Keratinocyte (primary cell): ENCODE measurements around the gene THAP3. TPM values are rescaled to one million over a fixed set of nuclear protein-coding genes. Genes with fewer than 3 reads are reported as not detected.
"Not testable (repeated sequence)": the region's sequence is repeated elsewhere in the genome, so short reads cannot be mapped to it uniquely, and the experiment has no call there.

ENCODE experiments used
- DNase-seq: peaks from one replicate; pipeline ENCODE4 v3.0.0-alpha.2; 2011; ENCODE audit warnings: low read depth, missing footprints, low spot score
- FAIRE-seq: peaks from 2 replicates; lab custom pipeline; 2011; peaks lifted over from hg19 to GRCh38; lab: Jason Lieb, UNC
- H2AFZ ChIP-seq: 2 replicates; pipeline ENCODE4 v1.6.0; 2012; ENCODE audit warnings: low read length, control low read depth, inconsistent platforms; ENCODE audit not compliant: control insufficient read depth
- H3K27ac ChIP-seq: 2 replicates; pipeline ENCODE4 v1.5.1; 2011; ENCODE audit warnings: low read length; ENCODE audit not compliant: control insufficient read depth, insufficient read depth
- H3K27me3 ChIP-seq: 3 replicates; pipeline ENCODE4 v1.6.0; 2011; ENCODE audit warnings: low read length; ENCODE audit not compliant: control insufficient read depth, insufficient read depth; ENCODE audit errors: extremely low read depth
- H3K36me3 ChIP-seq, 2 experiments: 2 replicates in 1 of 2; 3 replicates in 1 of 2; pipeline ENCODE4 v1.5.1; 2011; ENCODE audit warnings: low read length in 2 of 2, mild to moderate bottlenecking in 1 of 2; ENCODE audit not compliant: control insufficient read depth in 2 of 2, insufficient read depth in 2 of 2; ENCODE audit errors: extremely low read depth in 1 of 2
- H3K4me1 ChIP-seq: 3 replicates; pipeline ENCODE4 v1.5.1; 2011; ENCODE audit warnings: low read length; ENCODE audit not compliant: control insufficient read depth, insufficient read depth; ENCODE audit errors: extremely low read depth
- H3K4me2 ChIP-seq: 3 replicates; pipeline ENCODE4 v1.6.0; 2011; ENCODE audit warnings: low read depth, low read length; ENCODE audit not compliant: control insufficient read depth, insufficient read depth; ENCODE audit errors: extremely low read depth
- H3K4me3 ChIP-seq, 3 experiments: fragments of 200-600 bp in 1 of 3; sonication (generic) in 1 of 3; 2 replicates in 2 of 3; 3 replicates in 1 of 3; pipeline ENCODE4 v1.5.1; 2011 to 2016; ENCODE audit warnings: low read length in 3 of 3, mild to moderate bottlenecking in 3 of 3, control low read depth in 2 of 3, inconsistent platforms in 1 of 3, low read depth in 1 of 3, mixed read lengths in 1 of 3, mixed run types in 1 of 3, moderate library complexity in 1 of 3; ENCODE audit not compliant: control insufficient read depth in 2 of 3, insufficient read depth in 2 of 3; ENCODE audit errors: extremely low read depth in 1 of 3
- H3K79me2 ChIP-seq: 2 replicates; pipeline ENCODE4 v1.6.0; 2012; ENCODE audit warnings: low read length; ENCODE audit not compliant: control insufficient read depth, insufficient read depth
- H3K9ac ChIP-seq: 3 replicates; pipeline ENCODE4 v1.6.0; 2011; ENCODE audit warnings: low read length; ENCODE audit not compliant: control insufficient read depth, insufficient read depth; ENCODE audit errors: extremely low read depth
- H3K9me1 ChIP-seq: 3 replicates; pipeline ENCODE4 v1.6.0; 2011; ENCODE audit warnings: low read length; ENCODE audit not compliant: control insufficient read depth, insufficient read depth; ENCODE audit errors: extremely low read depth
- H3K9me3 ChIP-seq: 2 replicates; pipeline ENCODE4 v1.5.1; 2012; ENCODE audit warnings: low read depth, low read length; ENCODE audit not compliant: control insufficient read depth
- H4K20me1 ChIP-seq: 3 replicates; pipeline ENCODE4 v1.6.0; 2011; ENCODE audit warnings: low read length; ENCODE audit not compliant: control insufficient read depth, insufficient read depth; ENCODE audit errors: extremely low read depth
- EZH2 ChIP-seq: IDR thresholded peaks from one replicate; pipeline ENCODE4 v1.6.1; 2012; ENCODE audit warnings: inconsistent platforms, mild to moderate bottlenecking, low read length, moderate library complexity
- dilution Hi-C: fragments of 300-500 bp; cut with MboI; formaldehyde crosslinking; loops from one replicate; pipeline ENCODE4 v1.7.0; 2020; ENCODE audit warnings: low sequenced_read_pairs; ENCODE audit not compliant: extremely low pct_ligation_motif_present
- polyA plus RNA-seq, 5 experiments: library from polyadenylated mRNA; depleted of rRNA in 3 of 5; stranded (reverse) in 3 of 5; stranded (forward) in 1 of 5; unstranded in 1 of 5; fragments of >200 nt; gene quantifications; 1 replicate in 1 of 5; 2 replicates in 3 of 5; 3 replicates in 1 of 5; pipeline versions ENCODE4 v1.2.1 to v1.2.3, GENCODE V29; 2011 to 2012; ENCODE audit warnings: missing spikeins in 2 of 5, low read depth in 1 of 5, low replicate concordance in 1 of 5
- TF ChIP-seq, protein P1 (sequence below), 3 experiments: IDR thresholded peaks in 1 of 3; conservative IDR thresholded peaks in 1 of 3; optimal IDR thresholded peaks in 1 of 3; 2 replicates in 2 of 3; 3 replicates in 1 of 3; pipeline versions ENCODE3 to v1.5.1; 2011; ENCODE audit warnings: low read length in 3 of 3, mild to moderate bottlenecking in 3 of 3, moderate library complexity in 2 of 3, control low read depth in 1 of 3, inconsistent platforms in 1 of 3; ENCODE audit not compliant: insufficient read depth in 2 of 3; ENCODE audit errors: extremely low read depth in 1 of 3

THAP3 gene
- polyA plus RNA-seq, 1 donor (not counting 4 experiments of a cell fraction or from before 2014, with no cell fraction given), result 5.1 TPM

DNA sequence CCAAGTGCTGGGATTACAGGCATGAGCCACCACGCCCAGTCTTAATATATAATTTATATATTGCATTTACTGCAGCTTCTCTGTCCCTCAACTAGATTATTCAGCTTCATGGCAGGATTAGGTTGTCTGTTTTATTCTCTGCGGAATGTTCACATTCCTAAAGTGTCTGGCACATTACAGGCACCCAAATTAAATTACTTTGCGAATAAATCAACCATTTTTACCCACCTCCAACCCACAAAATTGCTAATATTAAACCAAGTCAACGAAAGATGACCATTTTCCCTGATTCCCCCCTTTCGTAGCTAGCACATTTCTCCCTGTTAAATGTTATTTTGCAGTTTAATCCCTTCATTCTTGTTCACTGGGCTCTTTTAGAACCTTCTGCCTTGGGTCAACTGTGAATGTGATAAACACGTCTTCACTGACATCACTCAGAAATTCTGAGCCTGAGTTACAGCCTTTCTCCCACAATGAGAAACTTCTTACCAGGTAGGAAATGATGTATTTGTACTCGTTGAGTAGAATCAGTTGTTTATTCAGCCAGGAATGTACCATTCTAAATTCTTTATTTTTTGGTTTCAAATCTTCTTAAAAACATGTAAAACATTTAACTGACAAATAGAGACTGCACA is 35.9 kb downstream of the THAP3 start:
- Histone ChIP-seq H3K36me3 (peaks cover 6 to 14% of the 10 kb centered on the region in 2 experiments), H3K27me3 (no peaks in the 10 kb centered on the region), H3K4me1 (no peaks in the 10 kb centered on the region), H3K27ac (no peak overlapping the region), H4K20me1 (no peaks in the 10 kb centered on the region), H3K79me2 (peaks cover 14% of the 10 kb centered on the region), H3K9me3 (no peaks in the 10 kb centered on the region), H3K9ac (no peak overlapping the region), H3K9me1 (peaks cover 4% of the 10 kb centered on the region), H3K4me3 (no peak overlapping the region), H3K4me2 (no peak overlapping the region), H2AFZ (no peak overlapping the region)
- dilution Hi-C loops, result no loop called here
- no peak for FAIRE-seq
- no peak for DNase-seq
- TF ChIP-seq, protein P1, sequence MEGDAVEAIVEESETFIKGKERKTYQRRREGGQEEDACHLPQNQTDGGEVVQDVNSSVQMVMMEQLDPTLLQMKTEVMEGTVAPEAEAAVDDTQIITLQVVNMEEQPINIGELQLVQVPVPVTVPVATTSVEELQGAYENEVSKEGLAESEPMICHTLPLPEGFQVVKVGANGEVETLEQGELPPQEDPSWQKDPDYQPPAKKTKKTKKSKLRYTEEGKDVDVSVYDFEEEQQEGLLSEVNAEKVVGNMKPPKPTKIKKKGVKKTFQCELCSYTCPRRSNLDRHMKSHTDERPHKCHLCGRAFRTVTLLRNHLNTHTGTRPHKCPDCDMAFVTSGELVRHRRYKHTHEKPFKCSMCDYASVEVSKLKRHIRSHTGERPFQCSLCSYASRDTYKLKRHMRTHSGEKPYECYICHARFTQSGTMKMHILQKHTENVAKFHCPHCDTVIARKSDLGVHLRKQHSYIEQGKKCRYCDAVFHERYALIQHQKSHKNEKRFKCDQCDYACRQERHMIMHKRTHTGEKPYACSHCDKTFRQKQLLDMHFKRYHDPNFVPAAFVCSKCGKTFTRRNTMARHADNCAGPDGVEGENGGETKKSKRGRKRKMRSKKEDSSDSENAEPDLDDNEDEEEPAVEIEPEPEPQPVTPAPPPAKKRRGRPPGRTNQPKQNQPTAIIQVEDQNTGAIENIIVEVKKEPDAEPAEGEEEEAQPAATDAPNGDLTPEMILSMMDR (optimal IDR thresholded peaks at IDR 0.05 in 1 of 3, IDR thresholded peaks at IDR 0.05 in 1 of 3, conservative IDR thresholded peaks at IDR 0.05 in 1 of 3; ENCODE audit: extremely low read depth in 1 of 3, insufficient read depth in 2 of 3, low read length in 3 of 3), result no peak
- no peak for TF ChIP-seq EZH2

DNA sequence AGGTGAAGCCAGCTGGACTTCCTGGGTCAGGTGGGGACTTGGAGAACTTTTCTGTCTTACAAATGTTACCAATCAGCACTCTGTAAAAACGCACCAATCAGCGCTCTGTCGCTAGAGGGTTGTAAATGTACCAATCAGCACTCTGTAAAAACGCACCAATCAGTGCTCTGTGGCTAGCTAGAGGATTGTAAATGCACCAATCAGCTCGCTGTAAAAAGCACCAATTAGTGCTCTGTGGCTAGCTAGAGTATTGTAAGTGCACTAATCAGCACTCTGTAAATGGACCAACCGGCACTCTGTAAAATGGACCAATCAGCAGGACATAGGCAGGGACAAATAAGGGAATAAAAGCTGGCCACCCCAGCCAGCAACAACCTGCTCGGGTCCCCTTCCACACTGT is 37.8 kb downstream of the THAP3 start:
- dilution Hi-C loops, H2AFZ ChIP-seq, H3K4me3 ChIP-seq, H3K9ac ChIP-seq, H3K9me1 ChIP-seq, H3K9me3 ChIP-seq, FAIRE-seq, H4K20me1 ChIP-seq, DNase-seq, H3K4me2 ChIP-seq, H3K4me1 ChIP-seq, H3K27me3 ChIP-seq, H3K27ac ChIP-seq: not testable (repeated sequence)
- peaks cover 8 to 22% of the 10 kb centered on the region in 2 experiments for H3K36me3 ChIP-seq
- H3K79me2 ChIP-seq, result peaks cover 14% of the 10 kb centered on the region

DNA sequence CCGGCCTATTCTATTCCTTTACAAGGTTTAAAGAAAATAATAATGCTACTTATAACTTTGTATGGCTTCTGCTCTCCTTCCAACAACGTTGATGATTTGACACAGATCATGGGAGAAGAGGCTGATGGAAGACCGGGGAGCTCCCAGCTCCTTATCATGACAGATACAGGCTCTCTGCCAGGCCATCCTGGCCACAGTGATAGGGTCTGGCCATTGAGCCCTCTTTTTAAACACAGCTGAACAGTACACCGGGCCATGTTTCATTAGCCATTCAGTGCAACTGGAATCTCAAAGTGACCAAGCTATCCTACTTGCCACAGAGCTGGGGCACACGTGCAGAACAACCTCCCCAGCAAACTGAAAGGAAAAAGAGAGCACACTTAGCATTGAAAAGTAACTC is 42.0 kb downstream of the THAP3 start:
- peaks cover 4% of the 10 kb centered on the region for H3K79me2 ChIP-seq
- H3K4me1 ChIP-seq, result no peaks in the 10 kb centered on the region
- peaks cover 12 to 21% of the 10 kb centered on the region in 2 experiments for H3K36me3 ChIP-seq
- no peaks in the 10 kb centered on the region for H4K20me1 ChIP-seq
- no peaks in the 10 kb centered on the region for H3K27me3 ChIP-seq
- FAIRE-seq (no peak), DNase-seq (no peak)
- H3K27ac ChIP-seq, result no peak overlapping the region
- H2AFZ ChIP-seq, result no peak overlapping the region
- H3K9ac ChIP-seq, result no peak overlapping the region
- no peaks in the 10 kb centered on the region for H3K9me1 ChIP-seq
- H3K9me3 ChIP-seq, result no peaks in the 10 kb centered on the region
- TF ChIP-seq, protein P1 (optimal IDR thresholded peaks at IDR 0.05 in 1 of 3, IDR thresholded peaks at IDR 0.05 in 1 of 3, conservative IDR thresholded peaks at IDR 0.05 in 1 of 3; ENCODE audit: extremely low read depth in 1 of 3, insufficient read depth in 2 of 3, low read length in 3 of 3), result no peak
- TF ChIP-seq EZH2, result no peak
- H3K4me3 ChIP-seq, result no peak overlapping the region
- dilution Hi-C loops, result no loop called here
- no peak overlapping the region for H3K4me2 ChIP-seq
